GM18867 (cell line): ENCODE measurements around the gene SLC50A1.
"Not testable (repeated sequence)": the region's sequence is repeated elsewhere in the genome, so short reads cannot be mapped to it uniquely, and the experiment has no call there.

Experiments
- ATAC-seq: cut with Tn5 transposase; IDR thresholded peaks from one replicate; pipeline ENCODE4 v1.9.1; 2021; ENCODE audit warnings: mild to moderate bottlenecking, moderate library complexity; ENCODE audit not compliant: unreplicated experiment

The SLC50A1 gene

GRCh38 chr1:155134322-155134721 is 1.3 kb upstream of the SLC50A1 start:
- no peak for ATAC-seq

GRCh38 chr1:155134880-155135414 is 705 bp upstream of the SLC50A1 start:
- peak; percentile 31 for ATAC-seq

GRCh38 chr1:155136748-155137147 is 1.1 kb downstream of the SLC50A1 start:
- no peak for ATAC-seq

GRCh38 chr1:155137154-155137949 is 1.7 kb downstream of the SLC50A1 start:
- ATAC-seq = no peak

GRCh38 chr1:155139895-155140629 is 4.4 kb downstream of the SLC50A1 start, which contains the start of gene DPM3:
DPM3 (minus strand) TSS chr1:155140531; CDS start chr1:155140240, 291 bp downstream.
- peak; percentile 63 for ATAC-seq

GRCh38 chr1:155140630-155140953 is 4.9 kb downstream of the SLC50A1 start:
- ATAC-seq = no peak

GRCh38 chr1:155141749-155142148 is 6.1 kb downstream of the SLC50A1 start:
- ATAC-seq = no peak

- no peak for ATAC-seq
Observed at GRCh38 chr1:155145491-155145890, 9.8 kb downstream of the SLC50A1 start.

GRCh38 chr1:155155996-155156643 is 20.5 kb downstream of the SLC50A1 start:
- not testable (repeated sequence) for ATAC-seq

GRCh38 chr1:155158991-155159390 is 23.3 kb downstream of the SLC50A1 start:
- ATAC-seq = no peak

- ATAC-seq = no peak
Observed at GRCh38 chr1:155160128-155160527, 24.5 kb downstream of the SLC50A1 start.

- not testable (repeated sequence) for ATAC-seq
Observed at GRCh38 chr1:155162631-155163030, 27.0 kb downstream of the SLC50A1 start.

- not testable (repeated sequence) for ATAC-seq
Observed at GRCh38 chr1:155163785-155164184, 28.1 kb downstream of the SLC50A1 start.

- not testable (repeated sequence) for ATAC-seq
Observed at GRCh38 chr1:155164625-155165024, 29.0 kb downstream of the SLC50A1 start.

- no peak for ATAC-seq
Observed at GRCh38 chr1:155166051-155166470, 30.4 kb downstream of the SLC50A1 start.

GRCh38 chr1:155166471-155167165 is 31.0 kb downstream of the SLC50A1 start:
- ATAC-seq = no peak

- ATAC-seq = peak; percentile 39
Observed at GRCh38 chr1:155167166-155168104, 31.8 kb downstream of the SLC50A1 start.

GRCh38 chr1:155168105-155168445 is 32.4 kb downstream of the SLC50A1 start:
- ATAC-seq = not testable (repeated sequence)

GRCh38 chr1:155168456-155169210 is 33.0 kb downstream of the SLC50A1 start:
- no peak for ATAC-seq
